Body of pancreas (tissue), 4 donors: Measurements from ENCODE around the gene PPP1R7.

Experiments used
- CTCF ChIP-seq, 7 experiments: fragments of 450-650 bp in 4 of 7; fragments of 200-600 bp in 3 of 7; sonication (generic) in 3 of 7; IDR thresholded peaks; one replicate each; pipeline ENCODE4 v1.5.1; 2016 to 2019; ENCODE audit warnings: antibody characterized with exemption in 7 of 7
- POLR2A ChIP-seq, 3 donors: fragments of 450-650 bp; IDR thresholded peaks; one replicate each; pipeline ENCODE4 v1.6.1; 2016; ENCODE audit warnings: antibody characterized with exemption in 3 of 3, mild to moderate bottlenecking in 2 of 3

GRCh38 chr2:241188361-241189092 is 38.3 kb downstream of the PPP1R7 start, which contains the start of gene ANO7:
- no peak for TF ChIP-seq CTCF (IDR thresholded peaks at IDR 0.05)
- TF ChIP-seq POLR2A (IDR thresholded peaks at IDR 0.05), result no peak
